Suppressor macrophage treated with lipopolysaccharide for 4 hours (primary cell): ENCODE data around the gene SIAH2.

Experiments used
- DNase-seq: peaks from one replicate; pipeline ENCODE4 v3.0.0-alpha.2; 2020

The SIAH2 gene

GRCh38 chr3:150747886-150748683, 14.9 kb downstream of the SIAH2 start:
- peak; percentile 67 for DNase-seq

- DNase-seq: no peak
These were observed 16.0 kb downstream of the SIAH2 start for GRCh38 chr3:150746791-150747590.

GRCh38 chr3:150745832-150746231, 17.1 kb downstream of the SIAH2 start:
- no peak for DNase-seq

GRCh38 chr3:150744919-150745211, 18.1 kb downstream of the SIAH2 start:
- no peak for DNase-seq

- DNase-seq: no peak
These were observed 18.7 kb downstream of the SIAH2 start for GRCh38 chr3:150744041-150744918.

GRCh38 chr3:150743508-150743907, 19.5 kb downstream of the SIAH2 start:
- no peak for DNase-seq

GRCh38 chr3:150742679-150743078, 20.3 kb downstream of the SIAH2 start:
- no peak for DNase-seq

- DNase-seq: no peak
These were observed 20.8 kb downstream of the SIAH2 start for GRCh38 chr3:150742141-150742523.

- no peak for DNase-seq
These were observed 21.4 kb downstream of the SIAH2 start for GRCh38 chr3:150741497-150742140.

GRCh38 chr3:150740733-150741496, 22.1 kb downstream of the SIAH2 start:
- no peak for DNase-seq

- no peak for DNase-seq
These were observed 22.9 kb downstream of the SIAH2 start for GRCh38 chr3:150739877-150740645.

GRCh38 chr3:150739200-150739863, 23.6 kb downstream of the SIAH2 start:
- DNase-seq: peak; percentile 62

GRCh38 chr3:150738688-150739087, 24.3 kb downstream of the SIAH2 start:
- no peak for DNase-seq

GRCh38 chr3:150737874-150738679, 24.9 kb downstream of the SIAH2 start:
- DNase-seq: peak; percentile 75

GRCh38 chr3:150736903-150737832, 25.8 kb downstream of the SIAH2 start:
- peak; percentile 29 for DNase-seq

GRCh38 chr3:150736316-150736719, 26.7 kb downstream of the SIAH2 start:
- DNase-seq: no peak

GRCh38 chr3:150734795-150735119, 28.2 kb downstream of the SIAH2 start:
- DNase-seq: no peak

- no peak for DNase-seq
These were observed 28.8 kb downstream of the SIAH2 start for GRCh38 chr3:150733936-150734794.
